Coronary artery (tissue), 2 donors: ENCODE data around the gene TAGLN2.

Source experiments
- DNase-seq: peaks from one replicate; pipeline ENCODE4 v3.0.0-alpha.2; 2017; ENCODE audit warnings: low spot score
- H3K27ac ChIP-seq, 2 donors: fragments of 200-600 bp; sonication (generic); one replicate each; pipeline ENCODE4 v1.5.1; 2016 to 2019
- H3K4me3 ChIP-seq: fragments of 200-600 bp; sonication (generic); 2 replicates; pipeline ENCODE4 v1.5.1; 2016; ENCODE audit warnings: mild to moderate bottlenecking, moderate library complexity
- CTCF ChIP-seq: fragments of 200-600 bp; sonication (generic); IDR thresholded peaks from one replicate; pipeline ENCODE4 v1.5.1; 2019; ENCODE audit warnings: antibody characterized with exemption

Gene TAGLN2

GRCh38 chr1:159889202-159889601 lies 36.1 kb downstream of the TAGLN2 start:
- no peak for TF ChIP-seq CTCF
- H3K27ac ChIP-seq: peak overlapping the region in 1 of 2 donors; percentile 77
- DNase-seq: no peak

DNA sequence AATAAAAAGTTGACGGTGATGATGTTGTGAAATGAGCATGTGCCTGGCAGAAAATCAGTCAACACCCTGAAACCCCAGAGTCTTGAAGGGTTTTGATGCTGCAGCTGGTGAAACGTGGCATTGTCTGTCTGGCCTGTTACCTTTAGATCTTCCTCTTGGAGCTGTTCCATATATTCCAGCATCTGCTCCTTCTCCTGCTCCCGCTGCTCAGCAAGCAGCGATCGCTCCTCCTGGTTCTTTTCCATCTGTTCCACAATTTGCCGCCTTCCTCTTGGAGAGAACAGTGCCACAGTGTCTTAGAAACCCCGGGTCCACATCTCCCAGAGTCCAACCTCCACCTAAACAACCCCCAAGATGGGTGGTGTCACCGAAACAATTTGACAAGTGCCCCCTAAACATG lies 41.0 kb downstream of the TAGLN2 start:
- TF ChIP-seq CTCF: no peak
- no peak overlapping the region for H3K27ac ChIP-seq
- H3K4me3 ChIP-seq: no peak overlapping the region
- no peak for DNase-seq

More at GRCh38 chr1:159889202-159889601, 36.1 kb downstream of the TAGLN2 start:
- H3K4me3 ChIP-seq: no peak overlapping the region

- DNase-seq: no peak
- TF ChIP-seq CTCF: no peak
- H3K27ac ChIP-seq: no peak overlapping the region
- no peak overlapping the region for H3K4me3 ChIP-seq
Measured at GRCh38 chr1:159883134-159883533, 42.2 kb downstream of the TAGLN2 start.

DNA sequence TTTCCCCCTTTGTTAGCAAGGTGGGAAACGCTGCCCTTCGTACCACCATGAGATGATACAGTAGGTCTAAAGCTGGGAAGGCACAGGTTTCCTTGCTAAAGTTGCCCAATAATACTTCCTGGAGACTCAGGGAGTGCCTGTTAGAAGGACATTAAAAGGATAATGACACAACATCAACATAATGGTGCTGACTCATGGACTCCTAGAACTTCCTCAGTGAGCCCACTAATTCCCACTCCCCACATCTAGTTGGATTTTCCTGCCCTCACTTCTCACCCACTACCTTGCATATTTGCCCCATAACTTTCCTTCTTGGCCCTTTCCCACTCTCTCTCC lies 42.8 kb downstream of the TAGLN2 start:
- no peak for TF ChIP-seq CTCF
- H3K27ac ChIP-seq: no peak overlapping the region
- H3K4me3 ChIP-seq: no peak overlapping the region
- DNase-seq: no peak

- Histone ChIP-seq H3K27ac (no peak overlapping the region), H3K4me3 (no peak overlapping the region)
- DNase-seq: no peak
- TF ChIP-seq CTCF: no peak
Measured at GRCh38 chr1:159881622-159882526, 43.4 kb downstream of the TAGLN2 start.

DNA sequence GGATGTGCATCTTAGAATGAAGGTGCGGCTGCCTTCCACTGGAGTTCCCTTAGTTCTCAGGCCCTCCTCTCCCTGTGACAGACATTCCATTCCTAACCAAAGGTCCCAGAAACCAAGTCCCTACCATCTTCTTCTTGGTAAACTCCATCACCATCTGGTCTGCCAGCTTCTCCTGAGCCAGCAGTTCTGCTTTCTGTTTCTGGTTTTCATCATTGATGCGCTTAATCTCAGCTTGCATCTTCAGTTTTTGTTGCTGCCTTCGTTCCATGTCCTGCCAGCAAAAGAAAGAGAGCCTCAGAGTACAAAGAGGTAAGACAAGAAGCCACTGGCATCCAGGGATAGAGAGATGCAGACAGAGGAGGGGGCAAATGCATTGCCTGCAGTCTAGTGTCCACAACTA lies 44.9 kb downstream of the TAGLN2 start:
- no peak for TF ChIP-seq CTCF
- Histone ChIP-seq H3K27ac (no peak overlapping the region), H3K4me3 (no peak overlapping the region)
- no peak for DNase-seq

DNA sequence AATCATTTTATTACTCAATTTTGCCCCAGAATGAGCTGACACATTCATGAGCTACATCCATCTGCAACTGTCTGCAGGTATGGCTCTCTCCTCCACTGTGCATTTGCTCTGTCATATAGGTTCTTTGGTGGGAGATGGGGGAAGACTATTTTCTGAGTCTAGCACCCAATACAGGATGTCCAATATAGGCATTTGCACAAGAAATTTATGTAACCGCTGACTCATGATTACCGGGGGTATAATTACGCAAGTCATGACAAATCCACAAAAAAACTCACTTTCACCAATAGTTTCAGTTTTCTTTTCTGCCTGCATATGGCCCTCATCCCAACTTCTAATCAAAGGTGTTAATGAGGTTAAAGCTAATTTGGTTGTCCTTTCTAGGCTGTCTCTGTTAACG lies 45.3 kb downstream of the TAGLN2 start:
- DNase-seq: no peak
- Histone ChIP-seq H3K4me3 (no peak overlapping the region), H3K27ac (no peak overlapping the region)
- no peak for TF ChIP-seq CTCF
